OCI-LY7 (cell line): ENCODE results near the gene CEP164. TPM values are rescaled to one million over a fixed set of nuclear protein-coding genes. Genes with fewer than 3 reads are reported as not detected.

Experiments used
- BruUV-seq: library from RNA; stranded (reverse); fragments of 400-500 nt; replicated peaks from 2 replicates; lab custom pipeline; 2021; lab: Mats Ljungman, UMichigan
- CTCF ChIA-PET: fragments of 300-600 bp; sonication (Branson Sonifier 250); formaldehyde crosslinking; loops from one replicate; lab custom pipeline; 2022; ENCODE audit warnings: antibody characterized with exemption; ENCODE audit not compliant: unreplicated experiment; lab: Charles Lee
- POLR2A ChIA-PET: fragments of 300-600 bp; sonication (Branson Sonifier 250); formaldehyde crosslinking; loops from one replicate; lab custom pipeline; 2022; ENCODE audit warnings: antibody characterized with exemption; lab: Charles Lee
- DNase-seq: peaks from one replicate; pipeline ENCODE4 v3.0.0-alpha.2; 2015; ENCODE audit warnings: low spot score
- H2AFZ ChIP-seq: fragments of 200-600 bp; sonication (generic), shearing (Covaris generic); 2 replicates; pipeline ENCODE4 v1.6.1; 2014; ENCODE audit warnings: mild to moderate bottlenecking, antibody characterized with exemption, low read length, moderate library complexity
- H3K27ac ChIP-seq: fragments of 200-600 bp; sonication (generic); 2 replicates; pipeline ENCODE4 v1.5.1; 2014; ENCODE audit warnings: mixed run types, low read depth, mild to moderate bottlenecking, moderate library complexity, low read length, inconsistent platforms; ENCODE audit not compliant: poor library complexity, severe bottlenecking
- H3K36me3 ChIP-seq: fragments of 200-600 bp; sonication (generic); 2 replicates; pipeline ENCODE4 v1.6.1; 2014; ENCODE audit warnings: mild to moderate bottlenecking, antibody characterized with exemption, low read length, moderate library complexity, mixed read lengths; ENCODE audit not compliant: insufficient read depth
- H3K4me1 ChIP-seq: fragments of 200-600 bp; sonication (generic); 2 replicates; pipeline ENCODE4 v1.5.1; 2014; ENCODE audit warnings: mild to moderate bottlenecking, low read length; ENCODE audit not compliant: insufficient read depth, poor library complexity, severe bottlenecking
- H3K4me2 ChIP-seq: fragments of 200-600 bp; sonication (generic); 2 replicates; pipeline ENCODE4 v1.6.1; 2014; ENCODE audit warnings: mild to moderate bottlenecking, low read length
- H3K4me3 ChIP-seq: fragments of 200-600 bp; sonication (generic); 2 replicates; pipeline ENCODE4 v1.5.1; 2014; ENCODE audit warnings: mild to moderate bottlenecking, low read depth, low read length; ENCODE audit not compliant: poor library complexity, severe bottlenecking
- H3K79me2 ChIP-seq: fragments of 200-600 bp; sonication (generic); 2 replicates; pipeline ENCODE4 v1.6.1; 2016; ENCODE audit warnings: low read depth, mild to moderate bottlenecking, low read length, moderate library complexity, mixed read lengths; ENCODE audit not compliant: insufficient read depth
- H3K9me2 ChIP-seq: fragments of 200-600 bp; sonication (generic); 2 replicates; pipeline ENCODE4 v1.6.1; 2016; ENCODE audit warnings: mild to moderate bottlenecking, low read length, mixed read lengths; ENCODE audit not compliant: insufficient read depth
- H3K9me3 ChIP-seq: fragments of 200-600 bp; sonication (generic); 2 replicates; pipeline ENCODE4 v1.6.1; 2014; ENCODE audit warnings: mild to moderate bottlenecking, mixed run types, low read length, mixed read lengths
- H4K20me1 ChIP-seq: fragments of 200-600 bp; sonication (generic); 2 replicates; pipeline ENCODE4 v1.6.1; 2014; ENCODE audit warnings: mild to moderate bottlenecking, antibody characterized with exemption, low read length, moderate library complexity, mixed read lengths; ENCODE audit not compliant: insufficient read depth
- EZH2phosphoT487 ChIP-seq: fragments of 200-600 bp; sonication (generic); IDR thresholded peaks from 2 replicates; pipeline ENCODE4 v1.6.1; 2018; ENCODE audit warnings: low read depth, borderline replicate concordance, mild to moderate bottlenecking, mixed run types, antibody characterized with exemption, low read length, moderate library complexity, mixed read lengths
- intact Hi-C: fragments of 100-400 bp; cut with micrococcal nuclease; formaldehyde crosslinking; loops from one replicate; pipeline ENCODE4 v1.10.0; 2022; ENCODE audit not compliant: unreplicated experiment
- total RNA-seq, 2 experiments: library from RNA; depleted of rRNA in 1 of 2; stranded (reverse); fragments of >200 nt in 1 of 2; shearing (Covaris generic) in 1 of 2; gene quantifications; 2 replicates each; pipeline ENCODE4 v1.2.3, GENCODE V29; 2014 to 2022
- TF ChIP-seq, protein P1 (sequence below): fragments of 200-600 bp; sonication (generic); conservative IDR thresholded peaks from 2 replicates; pipeline ENCODE4 v1.5.1; 2014; ENCODE audit warnings: mild to moderate bottlenecking, antibody characterized with exemption, low read length, moderate library complexity, mixed read lengths

CEP164 gene
- total RNA-seq, 2 experiments from 2014 or later = 25.3 to 48.7 TPM

DNA sequence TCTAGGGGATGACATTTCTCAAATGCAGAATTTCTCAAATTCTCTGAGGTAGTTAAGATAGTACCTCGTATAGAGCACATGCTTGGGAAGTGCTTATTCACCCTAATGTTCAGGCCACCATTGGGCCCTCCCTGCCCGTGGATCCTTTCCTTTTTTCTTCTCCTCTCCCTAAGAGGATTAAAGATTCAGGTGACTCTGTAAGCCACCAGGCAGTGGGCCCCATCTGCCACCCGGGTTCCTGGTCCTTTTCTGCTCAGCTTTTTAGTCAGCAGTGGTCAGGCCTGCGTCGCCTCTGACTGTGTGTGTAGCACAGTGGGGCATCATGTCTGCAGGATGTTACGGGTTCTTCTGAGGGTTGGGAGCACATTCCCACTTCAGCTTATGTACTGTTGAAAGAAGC, 7.2 kb downstream of the CEP164 start:
- no peak overlapping the region for H3K27ac ChIP-seq
- no peaks in the 10 kb centered on the region for H3K79me2 ChIP-seq
- no peak overlapping the region for H2AFZ ChIP-seq
- H3K4me2 ChIP-seq = no peak overlapping the region
- peaks cover 17% of the 10 kb centered on the region for H3K36me3 ChIP-seq
- ChIA-PET CTCF (no interaction called here), POLR2A (no interaction called here)
- H3K4me1 ChIP-seq = no peaks in the 10 kb centered on the region
- H3K4me3 ChIP-seq = no peak overlapping the region
- no TSS peak for BruUV-seq
- no peaks in the 10 kb centered on the region for H4K20me1 ChIP-seq
- TF ChIP-seq EZH2phosphoT487 = no peak
- TF ChIP-seq, protein P1, sequence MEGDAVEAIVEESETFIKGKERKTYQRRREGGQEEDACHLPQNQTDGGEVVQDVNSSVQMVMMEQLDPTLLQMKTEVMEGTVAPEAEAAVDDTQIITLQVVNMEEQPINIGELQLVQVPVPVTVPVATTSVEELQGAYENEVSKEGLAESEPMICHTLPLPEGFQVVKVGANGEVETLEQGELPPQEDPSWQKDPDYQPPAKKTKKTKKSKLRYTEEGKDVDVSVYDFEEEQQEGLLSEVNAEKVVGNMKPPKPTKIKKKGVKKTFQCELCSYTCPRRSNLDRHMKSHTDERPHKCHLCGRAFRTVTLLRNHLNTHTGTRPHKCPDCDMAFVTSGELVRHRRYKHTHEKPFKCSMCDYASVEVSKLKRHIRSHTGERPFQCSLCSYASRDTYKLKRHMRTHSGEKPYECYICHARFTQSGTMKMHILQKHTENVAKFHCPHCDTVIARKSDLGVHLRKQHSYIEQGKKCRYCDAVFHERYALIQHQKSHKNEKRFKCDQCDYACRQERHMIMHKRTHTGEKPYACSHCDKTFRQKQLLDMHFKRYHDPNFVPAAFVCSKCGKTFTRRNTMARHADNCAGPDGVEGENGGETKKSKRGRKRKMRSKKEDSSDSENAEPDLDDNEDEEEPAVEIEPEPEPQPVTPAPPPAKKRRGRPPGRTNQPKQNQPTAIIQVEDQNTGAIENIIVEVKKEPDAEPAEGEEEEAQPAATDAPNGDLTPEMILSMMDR = no peak
- H3K9me3 ChIP-seq = no peaks in the 10 kb centered on the region
- H3K9me2 ChIP-seq = no peaks in the 10 kb centered on the region
- intact Hi-C loops = no loop called here
- no peak for DNase-seq

DNA sequence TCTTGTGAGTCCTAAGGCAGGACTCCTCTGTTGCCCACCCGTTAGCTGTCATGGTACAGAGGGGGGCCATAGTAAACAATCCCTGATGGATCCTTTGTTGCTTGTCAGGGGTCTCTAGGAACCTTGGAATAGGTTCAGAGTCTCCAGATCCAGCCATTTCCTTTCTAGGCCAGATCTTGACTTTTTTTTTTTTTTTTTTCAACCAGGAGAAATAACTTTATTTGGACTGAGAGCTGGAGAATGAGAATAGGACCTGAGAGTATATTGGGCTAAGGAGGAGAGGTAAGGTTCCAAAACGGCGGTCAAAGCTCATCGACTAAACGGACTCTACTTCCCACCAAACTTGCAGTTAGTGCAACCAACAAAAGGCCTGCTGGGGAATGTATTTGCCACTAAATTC, 7.7 kb downstream of the CEP164 start:
- Histone ChIP-seq H2AFZ (no peak overlapping the region), H3K36me3 (peaks cover 22% of the 10 kb centered on the region), H3K4me2 (no peak overlapping the region), H3K4me1 (no peaks in the 10 kb centered on the region), H3K27ac (no peak overlapping the region), H4K20me1 (no peaks in the 10 kb centered on the region), H3K4me3 (no peak overlapping the region), H3K9me2 (no peaks in the 10 kb centered on the region), H3K79me2 (no peaks in the 10 kb centered on the region), H3K9me3 (no peaks in the 10 kb centered on the region)
- BruUV-seq = no TSS peak
- ChIA-PET POLR2A (interaction anchor here (0.6 kb wide), 1 partner anchor 766 kb away, joined by 3 read pairs; no protein-coding TSS in a partner anchor), CTCF (no interaction called here)
- intact Hi-C loops = no loop called here
- TF ChIP-seq, protein P1 = no peak
- no peak for DNase-seq

DNA sequence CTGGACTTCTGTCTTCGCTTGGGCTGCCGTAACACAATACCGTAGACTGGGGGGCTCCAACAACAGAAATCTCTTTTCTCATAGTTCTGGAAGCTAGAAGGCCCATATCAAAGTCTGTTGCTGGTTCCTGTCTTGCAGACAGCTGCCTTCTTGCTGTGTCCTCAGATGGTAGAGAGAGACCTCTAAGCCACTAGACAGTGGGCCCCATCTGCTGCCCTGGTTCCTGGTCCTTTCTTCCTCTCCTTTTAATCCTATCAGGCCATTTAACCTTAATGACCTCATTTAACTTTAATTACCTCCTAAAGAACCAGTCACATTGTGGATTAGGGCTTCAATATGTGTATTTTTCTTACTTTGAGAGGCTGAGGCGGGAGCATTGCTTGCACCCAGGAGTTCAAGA, 9.4 kb downstream of the CEP164 start:
- no TSS peak for BruUV-seq

More for the DNA sequence above, 9.4 kb downstream of the CEP164 start:
- no peak for DNase-seq
- Histone ChIP-seq H3K79me2 (no peaks in the 10 kb centered on the region), H3K27ac (no peak overlapping the region), H3K9me2 (no peaks in the 10 kb centered on the region), H3K4me2 (no peak overlapping the region), H4K20me1 (no peaks in the 10 kb centered on the region), H3K36me3 (peaks cover 37% of the 10 kb centered on the region), H3K4me3 (no peak overlapping the region), H3K9me3 (no peaks in the 10 kb centered on the region), H3K4me1 (no peaks in the 10 kb centered on the region), H2AFZ (no peak overlapping the region)
- CTCF ChIA-PET = no interaction called here
- TF ChIP-seq, protein P1 = no peak
- no peak for TF ChIP-seq EZH2phosphoT487
- intact Hi-C loops = no loop called here
- POLR2A ChIA-PET = interaction anchor here (1.2 kb wide), 1 partner anchor 10 kb away, joined by 4 read pairs; no protein-coding TSS in a partner anchor
